COLO668 (cell line): ENCODE results near the gene OGDH.
"Not testable (repeated sequence)": the region's sequence is repeated elsewhere in the genome, so short reads cannot be mapped to it uniquely, and the experiment has no call there.

Source experiments
- DNase-seq: peaks from one replicate; lab custom pipeline; 2025; ENCODE audit not compliant: unreplicated experiment; lab: John Stamatoyannopoulos, UW

Gene OGDH

DNA sequence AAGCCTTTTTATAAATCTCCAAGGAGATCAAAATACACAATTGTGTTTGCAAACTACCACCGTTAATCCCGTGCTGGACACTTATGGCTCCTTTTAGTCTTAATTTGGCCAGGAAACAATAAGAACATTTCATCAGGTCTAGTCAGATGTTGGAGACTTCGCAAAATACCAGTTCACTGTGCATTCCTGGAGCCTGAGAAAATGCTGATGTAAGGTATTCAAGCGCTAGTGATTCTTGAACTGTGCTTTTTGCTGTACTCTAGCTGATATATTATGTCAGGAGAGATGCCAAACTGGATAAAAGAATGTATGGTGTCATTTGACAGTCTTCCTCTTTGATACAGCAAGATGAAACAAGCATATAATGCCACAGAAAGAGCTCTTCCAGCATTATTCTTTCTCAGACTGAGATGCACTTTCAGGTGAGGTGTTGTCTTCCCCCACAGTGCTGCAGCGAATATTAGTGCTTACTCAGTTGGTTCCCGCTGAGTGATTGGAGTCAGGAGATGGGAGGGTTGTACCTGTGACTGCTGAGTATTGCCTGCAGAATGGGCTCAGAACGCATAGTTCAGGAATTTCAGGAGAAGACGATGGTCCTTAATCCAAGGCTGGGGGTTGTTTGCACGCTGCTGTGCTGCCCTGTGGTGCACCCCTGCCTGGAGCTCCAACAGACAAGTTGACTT is 59.2 kb downstream of the OGDH start:
- no peak for DNase-seq

DNA sequence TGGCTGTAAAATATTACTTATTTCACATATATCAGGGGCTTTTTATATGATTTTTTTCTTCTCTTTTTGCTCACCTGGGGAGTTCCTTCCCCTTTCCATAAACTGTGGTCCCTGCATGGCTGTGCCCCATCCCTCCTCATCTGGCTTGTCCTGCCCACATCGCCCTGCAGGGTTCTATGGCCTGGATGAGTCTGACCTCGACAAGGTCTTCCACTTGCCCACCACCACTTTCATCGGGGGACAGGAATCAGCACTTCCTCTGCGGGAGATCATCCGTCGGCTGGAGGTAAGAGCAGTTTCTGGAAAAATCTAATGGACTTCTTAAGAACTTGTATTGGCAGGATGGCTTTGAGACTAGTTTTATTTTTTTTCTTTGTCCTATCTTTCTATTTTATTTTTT is 60.1 kb downstream of the OGDH start:
- DNase-seq, result no peak

DNA sequence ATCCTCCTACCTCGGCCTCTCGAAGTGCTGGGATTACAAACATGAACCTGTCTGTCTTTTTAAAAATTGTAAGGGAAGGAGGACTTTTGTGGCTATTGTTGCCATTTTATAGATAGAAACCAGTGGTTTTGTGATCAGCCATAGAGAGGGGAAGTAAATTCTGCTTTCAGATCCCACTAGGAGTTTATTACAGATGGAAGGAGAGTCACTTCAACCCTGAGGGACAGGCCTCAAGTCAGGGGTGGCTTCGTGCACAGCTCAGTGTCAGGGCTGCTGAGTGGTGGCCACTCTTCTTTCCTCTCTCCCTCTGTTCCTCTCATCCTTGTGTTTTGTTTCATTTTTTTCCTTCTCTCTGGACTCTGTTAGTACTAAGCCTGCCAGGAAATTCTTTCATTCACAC is 60.8 kb downstream of the OGDH start:
- no peak for DNase-seq

- no peak for DNase-seq
Observed at GRCh38 chr7:44671069-44671468, 64.6 kb downstream of the OGDH start.

DNA sequence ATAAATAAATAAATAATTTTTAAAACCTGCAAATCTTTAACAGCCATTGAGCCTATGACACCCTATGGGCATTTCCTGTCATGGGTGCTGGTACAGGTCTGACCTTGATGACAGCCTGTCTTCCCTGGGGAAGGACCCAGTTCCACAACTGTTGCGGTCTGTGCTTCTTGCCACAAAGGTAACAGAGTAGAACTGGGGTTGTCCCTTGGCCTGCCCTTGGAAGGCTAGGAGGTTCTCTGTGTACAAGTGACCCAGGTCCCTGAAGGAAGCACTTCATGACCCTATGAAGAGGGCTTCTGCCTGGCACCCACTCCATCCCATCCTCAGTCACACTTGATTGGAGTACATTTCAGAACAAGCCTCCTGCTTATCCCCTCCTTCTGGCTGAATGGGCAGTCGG is 66.9 kb downstream of the OGDH start:
- DNase-seq, result no peak

- DNase-seq, result no peak
Observed at GRCh38 chr7:44673771-44674170, 67.3 kb downstream of the OGDH start.

DNA sequence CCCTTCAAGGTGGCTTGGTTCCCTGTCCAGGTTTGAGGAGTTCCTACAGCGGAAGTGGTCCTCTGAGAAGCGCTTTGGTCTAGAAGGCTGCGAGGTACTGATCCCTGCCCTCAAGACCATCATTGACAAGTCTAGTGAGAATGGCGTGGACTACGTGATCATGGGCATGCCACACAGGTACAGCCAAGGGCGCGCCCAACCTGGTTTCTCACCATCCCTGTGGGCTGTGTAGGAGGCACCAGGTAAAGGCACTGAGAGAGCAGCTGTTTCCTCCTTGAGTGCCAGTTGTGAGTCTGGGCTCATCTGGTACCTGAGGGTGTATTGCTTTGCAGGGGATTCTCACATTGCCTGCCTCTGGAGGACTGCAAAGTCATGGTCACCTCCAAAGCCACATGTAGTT is 68.0 kb downstream of the OGDH start:
- DNase-seq, result no peak

- DNase-seq, result no peak
Observed at GRCh38 chr7:44676776-44677175, 70.3 kb downstream of the OGDH start.

- no peak for DNase-seq
Observed at GRCh38 chr7:44678101-44678470, 71.7 kb downstream of the OGDH start.

DNA sequence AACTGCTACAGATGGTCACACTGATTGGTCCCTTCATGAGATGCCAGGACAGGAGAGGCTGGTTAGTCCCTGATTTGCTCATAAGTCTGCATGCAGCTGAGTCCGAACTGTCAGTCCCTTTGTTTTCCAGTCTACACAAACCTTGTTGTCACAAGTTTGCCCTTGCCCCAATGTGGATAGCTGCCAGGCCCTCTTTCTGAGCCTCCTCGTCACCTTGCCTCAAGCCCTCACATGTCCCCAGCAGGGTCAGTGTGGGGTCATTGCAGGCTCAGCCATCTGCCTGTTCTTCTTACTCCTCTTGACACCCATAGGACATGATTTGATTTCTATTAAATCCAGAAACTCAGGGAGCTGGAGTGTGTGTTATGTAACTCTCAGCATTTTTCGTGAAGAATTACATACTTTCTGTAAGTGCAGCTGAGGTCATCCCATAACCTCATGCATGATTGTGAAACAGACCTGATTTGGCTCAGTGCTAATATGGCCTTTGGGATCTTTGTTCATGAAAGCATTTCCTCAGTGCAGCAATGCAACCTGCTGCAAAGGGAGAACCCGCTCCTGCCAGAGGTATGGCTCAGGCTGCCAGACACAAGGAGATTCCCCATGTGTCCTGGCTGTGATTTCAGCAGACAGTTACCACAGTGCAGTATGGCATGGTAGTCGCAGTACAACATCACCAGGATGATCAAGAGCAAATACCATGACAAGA is 72.2 kb downstream of the OGDH start:
- no peak for DNase-seq

DNA sequence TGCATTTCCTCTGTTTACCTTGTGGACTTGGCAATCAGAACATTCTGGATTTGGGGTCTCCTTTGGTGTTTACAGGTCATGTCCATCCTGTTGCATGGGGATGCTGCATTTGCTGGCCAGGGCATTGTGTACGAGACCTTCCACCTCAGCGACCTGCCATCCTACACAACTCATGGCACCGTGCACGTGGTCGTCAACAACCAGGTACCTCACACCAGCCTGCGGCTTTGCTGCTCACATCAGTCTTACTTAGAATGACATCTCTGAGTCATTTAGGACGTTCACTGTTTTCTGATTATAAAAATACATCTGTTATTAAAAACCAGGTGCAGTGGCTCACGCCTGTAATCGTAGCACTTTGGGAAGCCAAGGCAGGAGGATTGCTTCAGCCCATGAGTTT is 75.2 kb downstream of the OGDH start:
- DNase-seq, result no peak

- no peak for DNase-seq
Observed at GRCh38 chr7:44685723-44686122, 79.3 kb downstream of the OGDH start.

- no peak for DNase-seq
Observed at GRCh38 chr7:44689427-44689826, 83.0 kb downstream of the OGDH start.

- no peak for DNase-seq
Observed at GRCh38 chr7:44693641-44694313, 87.3 kb downstream of the OGDH start.

- no peak for DNase-seq
Observed at GRCh38 chr7:44694326-44694725, 87.9 kb downstream of the OGDH start.

GRCh38 chr7:44694766-44695165 is 88.3 kb downstream of the OGDH start:
- DNase-seq, result no peak

DNA sequence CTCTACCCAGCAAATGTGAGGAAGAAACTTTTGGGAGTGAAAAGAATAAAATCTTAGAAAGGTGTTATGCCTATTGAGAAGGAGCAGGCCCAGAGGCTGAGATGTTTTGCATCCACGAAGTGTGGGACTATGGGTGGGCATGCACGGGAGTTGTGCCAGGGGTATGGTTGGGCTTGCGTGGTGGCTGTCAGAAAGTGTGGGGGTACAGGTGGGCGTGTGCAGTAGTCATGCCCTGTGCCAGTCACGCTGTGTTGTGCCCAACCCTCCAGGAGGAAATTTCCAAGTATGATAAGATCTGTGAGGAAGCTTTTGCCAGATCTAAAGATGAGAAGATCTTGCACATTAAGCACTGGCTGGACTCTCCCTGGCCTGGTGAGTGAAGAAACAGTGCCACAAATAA is 89.3 kb downstream of the OGDH start:
- DNase-seq, result no peak

DNA sequence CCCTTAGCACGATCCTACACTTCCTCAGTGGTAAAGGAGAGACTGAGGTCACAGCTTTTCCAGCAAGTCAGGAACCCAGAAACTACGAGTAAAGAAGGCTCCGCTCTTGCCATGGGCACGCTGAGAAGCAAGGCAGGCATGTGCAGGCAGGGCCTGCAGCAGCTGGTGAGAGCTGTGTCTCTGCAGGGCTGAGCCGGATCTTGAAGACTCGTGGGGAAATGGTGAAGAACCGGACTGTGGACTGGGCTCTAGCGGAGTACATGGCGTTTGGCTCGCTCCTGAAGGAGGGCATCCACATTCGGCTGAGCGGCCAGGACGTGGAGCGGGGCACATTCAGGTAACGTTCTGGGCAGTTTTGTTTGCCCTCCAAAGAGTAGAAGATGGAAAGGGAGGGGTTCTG is 90.3 kb downstream of the OGDH start:
- no peak for DNase-seq

GRCh38 chr7:44697136-44698045 is 91.0 kb downstream of the OGDH start:
- DNase-seq, result no peak

GRCh38 chr7:44698046-44698580 is 91.7 kb downstream of the OGDH start:
- DNase-seq, result no peak

GRCh38 chr7:44699598-44699997 is 93.2 kb downstream of the OGDH start:
- not testable (repeated sequence) for DNase-seq
